ENCODE data around the gene IL24. TPM values are rescaled to one million over a fixed set of nuclear protein-coding genes. Genes with fewer than 3 reads are reported as not detected.

The IL24 gene
- total RNA-seq, 1 donor from 2014 or later = not detected

- no peak overlapping the region for H3K4me3 Mint-ChIP-seq
- H3K4me1 Mint-ChIP-seq = no peaks in the 10 kb centered on the region
- no peak for TF ChIP-seq CTCF (conservative IDR thresholded peaks at IDR 0.05)
- H3K9me3 Mint-ChIP-seq = no peaks in the 10 kb centered on the region
- H3K36me3 Mint-ChIP-seq (ENCODE audit: low read depth) = no peaks in the 10 kb centered on the region
- no peak for DNase-seq (ENCODE audit: low read depth, low spot score)
- H3K27me3 Mint-ChIP-seq (ENCODE audit: low read depth) = peaks cover 10% of the 10 kb centered on the region
- no peak overlapping the region for H3K27ac Mint-ChIP-seq (ENCODE audit: unreplicated experiment)
These were observed 41.9 kb downstream of the IL24 start for GRCh38 chr1:206939131-206939530.

GRCh38 chr1:206939841-206940587 lies 42.8 kb downstream of the IL24 start:
- no peak overlapping the region for H3K27ac Mint-ChIP-seq (ENCODE audit: unreplicated experiment)
- peaks cover 15% of the 10 kb centered on the region for H3K27me3 Mint-ChIP-seq (ENCODE audit: low read depth)
- H3K9me3 Mint-ChIP-seq = no peaks in the 10 kb centered on the region
- H3K36me3 Mint-ChIP-seq (ENCODE audit: low read depth) = no peaks in the 10 kb centered on the region
- no peak for DNase-seq (ENCODE audit: low read depth, low spot score)
- H3K4me1 Mint-ChIP-seq = no peaks in the 10 kb centered on the region
- no peak for TF ChIP-seq CTCF (conservative IDR thresholded peaks at IDR 0.05)
- H3K4me3 Mint-ChIP-seq = no peak overlapping the region

GRCh38 chr1:206940588-206940936 lies 43.3 kb downstream of the IL24 start:
- DNase-seq (ENCODE audit: low read depth, low spot score) = no peak
- H3K27ac Mint-ChIP-seq (ENCODE audit: unreplicated experiment) = no peak overlapping the region
- no peaks in the 10 kb centered on the region for H3K4me1 Mint-ChIP-seq
- H3K27me3 Mint-ChIP-seq (ENCODE audit: low read depth) = peaks cover 20% of the 10 kb centered on the region
- H3K4me3 Mint-ChIP-seq = no peak overlapping the region
- no peaks in the 10 kb centered on the region for H3K36me3 Mint-ChIP-seq (ENCODE audit: low read depth)
- TF ChIP-seq CTCF (conservative IDR thresholded peaks at IDR 0.05) = no peak
- H3K9me3 Mint-ChIP-seq = no peaks in the 10 kb centered on the region

- no peaks in the 10 kb centered on the region for H3K9me3 Mint-ChIP-seq
These were observed 44.6 kb downstream of the IL24 start for GRCh38 chr1:206941766-206942418.

GRCh38 chr1:206944703-206945102 lies 47.5 kb downstream of the IL24 start:
- no peaks in the 10 kb centered on the region for H3K9me3 Mint-ChIP-seq
- no peak for DNase-seq (ENCODE audit: low read depth, low spot score)
- TF ChIP-seq CTCF (conservative IDR thresholded peaks at IDR 0.05) = no peak
- H3K27me3 Mint-ChIP-seq (ENCODE audit: low read depth) = peaks cover 23% of the 10 kb centered on the region
- no peaks in the 10 kb centered on the region for H3K4me1 Mint-ChIP-seq
- no peaks in the 10 kb centered on the region for H3K36me3 Mint-ChIP-seq (ENCODE audit: low read depth)
- no peak overlapping the region for H3K27ac Mint-ChIP-seq (ENCODE audit: unreplicated experiment)
- H3K4me3 Mint-ChIP-seq = no peak overlapping the region

More at GRCh38 chr1:206941766-206942418, 44.6 kb downstream of the IL24 start:
- Mint-ChIP-seq H3K27me3 (ENCODE audit: low read depth) (peaks cover 20% of the 10 kb centered on the region), H3K36me3 (ENCODE audit: low read depth) (no peaks in the 10 kb centered on the region), H3K27ac (ENCODE audit: unreplicated experiment) (no peak overlapping the region), H3K4me1 (no peaks in the 10 kb centered on the region), H3K4me3 (no peak overlapping the region)
- TF ChIP-seq CTCF (conservative IDR thresholded peaks at IDR 0.05) = no peak
- DNase-seq (ENCODE audit: low read depth, low spot score) = no peak

All from neural crest cell (in vitro differentiated cells).